Liver (tissue), 3 donors: ENCODE results near the gene ATP4B.

ENCODE experiments used
- ATF3 ChIP-seq: IDR thresholded peaks from 2 replicates; pipeline ENCODE4 v1.6.1; 2016; ENCODE audit warnings: antibody characterized with exemption
- CTCF ChIP-seq: fragments of 150-350 bp; IDR thresholded peaks from 2 replicates; pipeline ENCODE4 v1.5.1; 2017; ENCODE audit warnings: improper control_type of control experiment, low read depth, low read length; ENCODE audit not compliant: missing input control
- EGR1 ChIP-seq, 2 donors: IDR thresholded peaks; 2 replicates each; pipeline ENCODE4 v1.6.1; 2016 to 2018; ENCODE audit warnings: antibody characterized with exemption in 2 of 2, low read depth in 2 of 2
- FOXA1 ChIP-seq: IDR thresholded peaks from 2 replicates; pipeline ENCODE4 v1.6.1; 2016; ENCODE audit warnings: antibody characterized with exemption
- HNF4A ChIP-seq, 2 donors: conservative IDR thresholded peaks; 2 replicates each; pipeline ENCODE4 v1.6.1; 2016; ENCODE audit warnings: antibody characterized with exemption in 2 of 2, mild to moderate bottlenecking in 2 of 2
- JUND ChIP-seq, 2 donors: IDR thresholded peaks; 2 replicates each; pipeline ENCODE4 v1.6.1; 2016; ENCODE audit warnings: antibody characterized with exemption in 2 of 2
- RAD21 ChIP-seq, 2 donors: IDR thresholded peaks; 2 replicates each; pipeline ENCODE4 v1.6.1; 2016; ENCODE audit warnings: antibody characterized with exemption in 2 of 2, mild to moderate bottlenecking in 2 of 2
- TAF1 ChIP-seq: conservative IDR thresholded peaks from 2 replicates; pipeline ENCODE4 v1.6.1; 2016; ENCODE audit warnings: antibody characterized with exemption, mild to moderate bottlenecking
- TF ChIP-seq, protein P1 (sequence below): IDR thresholded peaks from 2 replicates; pipeline ENCODE4 v1.6.1; 2016; ENCODE audit warnings: antibody characterized with exemption, mild to moderate bottlenecking
- TF ChIP-seq, protein P2 (sequence below): IDR thresholded peaks from 2 replicates; pipeline ENCODE4 v1.6.1; 2016; ENCODE audit warnings: antibody characterized with exemption
- TF ChIP-seq, protein P3 (sequence below): IDR thresholded peaks from 2 replicates; pipeline ENCODE4 v1.6.1; 2016; ENCODE audit warnings: antibody characterized with exemption
- donor health status: healthy.
- donor health status: healthy.

GRCh38 chr13:113599391-113599790 is 58.6 kb downstream of the ATP4B start:
- TF ChIP-seq CTCF (no peak), TAF1 (no peak), FOXA1 (no peak), HNF4A (conservative IDR thresholded peaks at IDR 0.05) (no peak), EGR1 (IDR thresholded peaks at IDR 0.05; ENCODE audit: low read depth in 2 of 2) (no peak), RAD21 (IDR thresholded peaks at IDR 0.05) (no peak), ATF3 (no peak), JUND (IDR thresholded peaks at IDR 0.05) (no peak)
- TF ChIP-seq, protein P1, sequence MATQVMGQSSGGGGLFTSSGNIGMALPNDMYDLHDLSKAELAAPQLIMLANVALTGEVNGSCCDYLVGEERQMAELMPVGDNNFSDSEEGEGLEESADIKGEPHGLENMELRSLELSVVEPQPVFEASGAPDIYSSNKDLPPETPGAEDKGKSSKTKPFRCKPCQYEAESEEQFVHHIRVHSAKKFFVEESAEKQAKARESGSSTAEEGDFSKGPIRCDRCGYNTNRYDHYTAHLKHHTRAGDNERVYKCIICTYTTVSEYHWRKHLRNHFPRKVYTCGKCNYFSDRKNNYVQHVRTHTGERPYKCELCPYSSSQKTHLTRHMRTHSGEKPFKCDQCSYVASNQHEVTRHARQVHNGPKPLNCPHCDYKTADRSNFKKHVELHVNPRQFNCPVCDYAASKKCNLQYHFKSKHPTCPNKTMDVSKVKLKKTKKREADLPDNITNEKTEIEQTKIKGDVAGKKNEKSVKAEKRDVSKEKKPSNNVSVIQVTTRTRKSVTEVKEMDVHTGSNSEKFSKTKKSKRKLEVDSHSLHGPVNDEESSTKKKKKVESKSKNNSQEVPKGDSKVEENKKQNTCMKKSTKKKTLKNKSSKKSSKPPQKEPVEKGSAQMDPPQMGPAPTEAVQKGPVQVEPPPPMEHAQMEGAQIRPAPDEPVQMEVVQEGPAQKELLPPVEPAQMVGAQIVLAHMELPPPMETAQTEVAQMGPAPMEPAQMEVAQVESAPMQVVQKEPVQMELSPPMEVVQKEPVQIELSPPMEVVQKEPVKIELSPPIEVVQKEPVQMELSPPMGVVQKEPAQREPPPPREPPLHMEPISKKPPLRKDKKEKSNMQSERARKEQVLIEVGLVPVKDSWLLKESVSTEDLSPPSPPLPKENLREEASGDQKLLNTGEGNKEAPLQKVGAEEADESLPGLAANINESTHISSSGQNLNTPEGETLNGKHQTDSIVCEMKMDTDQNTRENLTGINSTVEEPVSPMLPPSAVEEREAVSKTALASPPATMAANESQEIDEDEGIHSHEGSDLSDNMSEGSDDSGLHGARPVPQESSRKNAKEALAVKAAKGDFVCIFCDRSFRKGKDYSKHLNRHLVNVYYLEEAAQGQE = no peak
- TF ChIP-seq, protein P2, sequence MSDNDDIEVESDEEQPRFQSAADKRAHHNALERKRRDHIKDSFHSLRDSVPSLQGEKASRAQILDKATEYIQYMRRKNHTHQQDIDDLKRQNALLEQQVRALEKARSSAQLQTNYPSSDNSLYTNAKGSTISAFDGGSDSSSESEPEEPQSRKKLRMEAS = no peak
- TF ChIP-seq, protein P3, sequence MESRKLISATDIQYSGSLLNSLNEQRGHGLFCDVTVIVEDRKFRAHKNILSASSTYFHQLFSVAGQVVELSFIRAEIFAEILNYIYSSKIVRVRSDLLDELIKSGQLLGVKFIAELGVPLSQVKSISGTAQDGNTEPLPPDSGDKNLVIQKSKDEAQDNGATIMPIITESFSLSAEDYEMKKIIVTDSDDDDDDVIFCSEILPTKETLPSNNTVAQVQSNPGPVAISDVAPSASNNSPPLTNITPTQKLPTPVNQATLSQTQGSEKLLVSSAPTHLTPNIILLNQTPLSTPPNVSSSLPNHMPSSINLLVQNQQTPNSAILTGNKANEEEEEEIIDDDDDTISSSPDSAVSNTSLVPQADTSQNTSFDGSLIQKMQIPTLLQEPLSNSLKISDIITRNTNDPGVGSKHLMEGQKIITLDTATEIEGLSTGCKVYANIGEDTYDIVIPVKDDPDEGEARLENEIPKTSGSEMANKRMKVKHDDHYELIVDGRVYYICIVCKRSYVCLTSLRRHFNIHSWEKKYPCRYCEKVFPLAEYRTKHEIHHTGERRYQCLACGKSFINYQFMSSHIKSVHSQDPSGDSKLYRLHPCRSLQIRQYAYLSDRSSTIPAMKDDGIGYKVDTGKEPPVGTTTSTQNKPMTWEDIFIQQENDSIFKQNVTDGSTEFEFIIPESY = no peak
